ENCODE results near the gene TCF12.

Gene TCF12

GRCh38 chr15:56890038-56890437 lies 28.4 kb upstream of the TCF12 start:
- H3K4me3 ChIP-seq (ENCODE audit: low read length) = no peak overlapping the region
- H3K36me3 ChIP-seq (ENCODE audit: control insufficient read depth, insufficient read depth, low read length, severe bottlenecking) = no peaks in the 10 kb centered on the region
- no peaks in the 10 kb centered on the region for H3K27me3 ChIP-seq (replicated peaks; ENCODE audit: control insufficient read depth, insufficient read depth, low read length)
- H3K9me3 ChIP-seq (ENCODE audit: control insufficient read depth, low read length) = no peaks in the 10 kb centered on the region
- H3K9ac ChIP-seq (ENCODE audit: low read length) = no peak overlapping the region
- H3K4me1 ChIP-seq (ENCODE audit: control insufficient read depth, insufficient read depth, low read length) = peaks cover 18% of the 10 kb centered on the region
- no peak for DNase-seq (ENCODE audit: low read depth)

GRCh38 chr15:56891852-56892440 lies 26.5 kb upstream of the TCF12 start:
- Histone ChIP-seq H3K9ac (ENCODE audit: low read length) (no peak overlapping the region), H3K27me3 (replicated peaks; ENCODE audit: control insufficient read depth, insufficient read depth, low read length) (no peaks in the 10 kb centered on the region), H3K4me3 (ENCODE audit: low read length) (no peak overlapping the region), H3K4me1 (ENCODE audit: control insufficient read depth, insufficient read depth, low read length) (peaks cover 11% of the 10 kb centered on the region), H3K9me3 (ENCODE audit: control insufficient read depth, low read length) (no peaks in the 10 kb centered on the region), H3K36me3 (ENCODE audit: control insufficient read depth, insufficient read depth, low read length, severe bottlenecking) (no peaks in the 10 kb centered on the region)
- no peak for DNase-seq (ENCODE audit: low read depth)

- Histone ChIP-seq H3K36me3 (ENCODE audit: control insufficient read depth, insufficient read depth, low read length, severe bottlenecking) (no peaks in the 10 kb centered on the region), H3K27me3 (replicated peaks; ENCODE audit: control insufficient read depth, insufficient read depth, low read length) (no peaks in the 10 kb centered on the region)
- no peak for DNase-seq (ENCODE audit: low read depth)
These were observed 25.6 kb upstream of the TCF12 start for GRCh38 chr15:56892659-56893363.

DNA sequence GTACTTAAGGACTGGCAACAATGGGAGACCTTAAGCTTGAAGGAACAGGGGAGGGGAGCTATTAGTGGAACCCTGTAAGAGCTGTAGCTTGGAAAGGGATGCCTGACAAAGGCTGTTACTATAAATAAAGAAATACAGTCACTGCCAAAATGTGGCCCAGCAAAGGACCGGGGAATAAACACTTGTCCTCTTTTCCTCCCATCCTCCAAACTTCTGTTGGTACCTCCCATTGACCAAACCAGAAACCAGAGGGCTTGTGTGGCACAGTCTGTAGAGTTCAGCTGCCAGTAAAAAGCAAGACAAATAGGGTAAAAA lies 25.1 kb upstream of the TCF12 start:
- no peak overlapping the region for H3K9ac ChIP-seq (ENCODE audit: low read length)
- H3K4me3 ChIP-seq (ENCODE audit: low read length) = no peak overlapping the region
- no peaks in the 10 kb centered on the region for H3K36me3 ChIP-seq (ENCODE audit: control insufficient read depth, insufficient read depth, low read length, severe bottlenecking)
- H3K9me3 ChIP-seq (ENCODE audit: control insufficient read depth, low read length) = no peaks in the 10 kb centered on the region
- H3K4me1 ChIP-seq (ENCODE audit: control insufficient read depth, insufficient read depth, low read length) = peaks cover 3% of the 10 kb centered on the region
- H3K27me3 ChIP-seq (replicated peaks; ENCODE audit: control insufficient read depth, insufficient read depth, low read length) = no peaks in the 10 kb centered on the region
- no peak for DNase-seq (ENCODE audit: low read depth)

More at GRCh38 chr15:56892659-56893363, 25.6 kb upstream of the TCF12 start:
- Histone ChIP-seq H3K4me3 (ENCODE audit: low read length) (no peak overlapping the region), H3K9me3 (ENCODE audit: control insufficient read depth, low read length) (no peaks in the 10 kb centered on the region), H3K9ac (ENCODE audit: low read length) (no peak overlapping the region), H3K4me1 (ENCODE audit: control insufficient read depth, insufficient read depth, low read length) (peaks cover 7% of the 10 kb centered on the region)

DNA sequence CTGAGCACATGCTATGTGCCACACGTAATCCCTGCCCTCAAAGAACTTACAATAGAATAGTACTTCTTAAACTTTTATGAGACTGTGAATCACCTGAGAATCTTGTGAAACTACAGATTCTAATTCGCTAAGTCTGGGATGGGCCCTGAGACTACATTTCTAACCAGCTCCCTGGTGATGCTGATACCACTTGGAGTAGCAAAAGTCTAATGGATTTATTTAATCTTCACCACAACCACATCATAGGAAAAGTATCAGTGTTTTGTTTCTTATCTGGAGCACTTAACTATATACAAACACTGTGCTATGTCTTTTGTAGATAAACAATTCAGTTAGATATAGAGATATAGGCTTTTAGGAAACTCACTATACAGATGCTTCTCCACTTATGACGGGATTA lies 23.8 kb upstream of the TCF12 start:
- no peak for DNase-seq (ENCODE audit: low read depth)
- Histone ChIP-seq H3K4me1 (ENCODE audit: control insufficient read depth, insufficient read depth, low read length) (no peaks in the 10 kb centered on the region), H3K9ac (ENCODE audit: low read length) (no peak overlapping the region), H3K36me3 (ENCODE audit: control insufficient read depth, insufficient read depth, low read length, severe bottlenecking) (no peaks in the 10 kb centered on the region), H3K27me3 (replicated peaks; ENCODE audit: control insufficient read depth, insufficient read depth, low read length) (no peaks in the 10 kb centered on the region), H3K9me3 (ENCODE audit: control insufficient read depth, low read length) (no peaks in the 10 kb centered on the region), H3K4me3 (ENCODE audit: low read length) (no peak overlapping the region)

DNA sequence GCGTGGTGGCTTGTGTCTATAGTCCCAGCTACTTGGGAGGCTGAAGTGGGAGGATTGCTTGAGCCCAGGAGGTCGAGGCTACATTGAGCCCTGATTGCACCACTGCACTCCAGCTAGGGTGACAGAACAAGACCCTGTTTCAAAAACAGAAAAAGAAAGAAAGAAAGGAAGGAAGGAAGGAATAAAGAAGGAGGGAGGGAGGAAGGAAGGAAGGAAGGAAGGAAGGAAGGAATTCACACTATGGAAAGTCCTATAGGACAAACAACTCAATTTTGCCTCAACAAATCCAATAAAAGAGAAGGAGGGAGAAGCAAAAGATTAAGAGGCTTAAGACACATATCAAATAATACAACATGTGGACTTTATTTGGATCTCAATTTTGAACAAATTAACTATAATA lies 16.5 kb upstream of the TCF12 start:
- no peak for DNase-seq (ENCODE audit: low read depth)
- Histone ChIP-seq H3K4me1 (ENCODE audit: control insufficient read depth, insufficient read depth, low read length) (no peaks in the 10 kb centered on the region), H3K27me3 (replicated peaks; ENCODE audit: control insufficient read depth, insufficient read depth, low read length) (no peaks in the 10 kb centered on the region), H3K9ac (ENCODE audit: low read length) (no peak overlapping the region), H3K9me3 (ENCODE audit: control insufficient read depth, low read length) (no peaks in the 10 kb centered on the region), H3K4me3 (ENCODE audit: low read length) (no peak overlapping the region), H3K36me3 (ENCODE audit: control insufficient read depth, insufficient read depth, low read length, severe bottlenecking) (no peaks in the 10 kb centered on the region)

- no peaks in the 10 kb centered on the region for H3K9me3 ChIP-seq (ENCODE audit: control insufficient read depth, low read length)
- DNase-seq (ENCODE audit: low read depth) = no peak
- no peak overlapping the region for H3K4me3 ChIP-seq (ENCODE audit: low read length)
- H3K4me1 ChIP-seq (ENCODE audit: control insufficient read depth, insufficient read depth, low read length) = no peaks in the 10 kb centered on the region
- no peak overlapping the region for H3K9ac ChIP-seq (ENCODE audit: low read length)
- H3K27me3 ChIP-seq (replicated peaks; ENCODE audit: control insufficient read depth, insufficient read depth, low read length) = no peaks in the 10 kb centered on the region
- H3K36me3 ChIP-seq (ENCODE audit: control insufficient read depth, insufficient read depth, low read length, severe bottlenecking) = no peaks in the 10 kb centered on the region
These were observed 11.7 kb upstream of the TCF12 start for GRCh38 chr15:56906766-56907165.

GRCh38 chr15:56910801-56911200 lies 7.6 kb upstream of the TCF12 start:
- peaks cover 6% of the 10 kb centered on the region for H3K4me1 ChIP-seq (ENCODE audit: control insufficient read depth, insufficient read depth, low read length)
- no peak for DNase-seq (ENCODE audit: low read depth)
- H3K4me3 ChIP-seq (ENCODE audit: low read length) = no peak overlapping the region
- no peaks in the 10 kb centered on the region for H3K9me3 ChIP-seq (ENCODE audit: control insufficient read depth, low read length)
- no peak overlapping the region for H3K9ac ChIP-seq (ENCODE audit: low read length)
- no peaks in the 10 kb centered on the region for H3K36me3 ChIP-seq (ENCODE audit: control insufficient read depth, insufficient read depth, low read length, severe bottlenecking)
- no peaks in the 10 kb centered on the region for H3K27me3 ChIP-seq (replicated peaks; ENCODE audit: control insufficient read depth, insufficient read depth, low read length)

GRCh38 chr15:56913241-56913640 lies 5.2 kb upstream of the TCF12 start:
- no peak for DNase-seq (ENCODE audit: low read depth)
- no peaks in the 10 kb centered on the region for H3K9me3 ChIP-seq (ENCODE audit: control insufficient read depth, low read length)
- no peak overlapping the region for H3K4me3 ChIP-seq (ENCODE audit: low read length)
- no peaks in the 10 kb centered on the region for H3K36me3 ChIP-seq (ENCODE audit: control insufficient read depth, insufficient read depth, low read length, severe bottlenecking)
- no peaks in the 10 kb centered on the region for H3K27me3 ChIP-seq (replicated peaks; ENCODE audit: control insufficient read depth, insufficient read depth, low read length)
- no peak overlapping the region for H3K9ac ChIP-seq (ENCODE audit: low read length)
- peaks cover 14% of the 10 kb centered on the region for H3K4me1 ChIP-seq (ENCODE audit: control insufficient read depth, insufficient read depth, low read length)

DNA sequence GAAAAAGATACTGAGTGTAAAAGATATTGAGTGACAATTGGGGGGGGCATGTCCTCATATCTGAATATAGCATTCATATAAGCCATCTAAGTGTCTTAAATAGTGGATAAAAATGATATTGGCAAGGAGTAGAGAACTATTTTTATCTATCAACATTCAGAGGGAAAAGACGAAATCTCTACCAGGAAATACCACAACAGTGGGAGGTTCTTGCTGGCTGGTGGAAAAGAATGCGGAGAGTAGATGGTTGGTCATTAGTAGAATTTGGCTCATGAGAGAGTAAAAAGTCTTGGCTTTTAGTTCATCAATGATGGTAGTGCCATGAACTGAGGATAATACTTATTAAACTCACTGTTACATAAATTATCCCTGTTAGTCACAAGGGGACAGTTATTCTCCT lies 4.8 kb upstream of the TCF12 start:
- Histone ChIP-seq H3K4me3 (ENCODE audit: low read length) (no peak overlapping the region), H3K9me3 (ENCODE audit: control insufficient read depth, low read length) (no peaks in the 10 kb centered on the region), H3K9ac (ENCODE audit: low read length) (no peak overlapping the region), H3K27me3 (replicated peaks; ENCODE audit: control insufficient read depth, insufficient read depth, low read length) (no peaks in the 10 kb centered on the region), H3K4me1 (ENCODE audit: control insufficient read depth, insufficient read depth, low read length) (peaks cover 14% of the 10 kb centered on the region), H3K36me3 (ENCODE audit: control insufficient read depth, insufficient read depth, low read length, severe bottlenecking) (no peaks in the 10 kb centered on the region)
- no peak for DNase-seq (ENCODE audit: low read depth)

DNA sequence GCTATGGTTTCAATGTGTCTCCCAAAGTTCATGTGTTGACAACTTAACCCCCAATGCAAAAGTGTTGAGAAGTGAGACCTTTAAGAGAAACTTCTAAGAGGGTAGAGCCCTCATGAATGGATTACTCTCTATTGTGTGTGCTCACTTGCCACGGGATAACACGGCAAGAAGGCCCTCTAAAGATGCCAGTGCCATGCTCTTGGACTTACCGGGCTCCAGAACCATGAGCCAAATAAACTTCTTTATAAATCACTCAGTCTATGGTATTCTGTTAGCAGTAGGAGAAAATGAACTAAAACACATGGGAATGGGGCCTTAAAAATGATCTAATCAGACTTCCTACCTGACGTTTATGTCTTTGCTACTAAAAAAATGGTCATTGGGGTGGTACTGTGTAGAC lies 2.6 kb upstream of the TCF12 start:
- DNase-seq (ENCODE audit: low read depth) = no peak
- Histone ChIP-seq H3K36me3 (ENCODE audit: control insufficient read depth, insufficient read depth, low read length, severe bottlenecking) (no peaks in the 10 kb centered on the region), H3K27me3 (replicated peaks; ENCODE audit: control insufficient read depth, insufficient read depth, low read length) (no peaks in the 10 kb centered on the region), H3K4me1 (ENCODE audit: control insufficient read depth, insufficient read depth, low read length) (peaks cover 22% of the 10 kb centered on the region), H3K9me3 (ENCODE audit: control insufficient read depth, low read length) (no peaks in the 10 kb centered on the region), H3K4me3 (ENCODE audit: low read length) (no peak overlapping the region), H3K9ac (ENCODE audit: low read length) (no peak overlapping the region)
